HEK293T (cell line): ENCODE measurements around the gene TMCO4.

Source experiments
- BHLHE40 ChIP-seq: fragments of 450-650 bp; IDR thresholded peaks from 2 replicates; pipeline ENCODE4 v1.6.1; 2016; ENCODE audit warnings: mild to moderate bottlenecking, moderate library complexity, borderline replicate concordance
- CTBP1 ChIP-seq: fragments of 450-650 bp; IDR thresholded peaks from 2 replicates; pipeline ENCODE4 v1.6.1; 2016; ENCODE audit warnings: borderline replicate concordance
- ELF4 ChIP-seq: fragments of 450-650 bp; IDR thresholded peaks from 2 replicates; pipeline ENCODE4 v1.6.1; 2017; ENCODE audit warnings: antibody characterized with exemption
- FOXA1 ChIP-seq: fragments of 450-650 bp; IDR thresholded peaks from 2 replicates; pipeline ENCODE4 v1.6.1; 2016; ENCODE audit warnings: mild to moderate bottlenecking
- FOXK2 ChIP-seq: fragments of 450-650 bp; IDR thresholded peaks from 2 replicates; pipeline ENCODE4 v1.6.1; 2016; ENCODE audit warnings: mild to moderate bottlenecking
- FOXM1 ChIP-seq: fragments of 450-650 bp; IDR thresholded peaks from 2 replicates; pipeline ENCODE4 v1.6.1; 2017; ENCODE audit warnings: mild to moderate bottlenecking, borderline replicate concordance
- HDGF ChIP-seq: fragments of 450-650 bp; IDR thresholded peaks from 2 replicates; pipeline ENCODE4 v1.6.1; 2017; ENCODE audit warnings: antibody characterized with exemption, borderline replicate concordance
- NFRKB ChIP-seq: fragments of 450-650 bp; IDR thresholded peaks from 2 replicates; pipeline ENCODE4 v1.6.1; 2016; ENCODE audit warnings: mild to moderate bottlenecking, moderate library complexity
- PKNOX1 ChIP-seq: fragments of 450-650 bp; IDR thresholded peaks from 2 replicates; pipeline ENCODE4 v1.6.1; 2016
- SP1 ChIP-seq: fragments of 450-650 bp; IDR thresholded peaks from 2 replicates; pipeline ENCODE4 v1.6.1; 2017
- SUZ12 ChIP-seq: fragments of 450-650 bp; IDR thresholded peaks from 2 replicates; pipeline ENCODE4 v1.6.1; 2016; ENCODE audit warnings: mild to moderate bottlenecking
- TARDBP ChIP-seq: fragments of 450-650 bp; IDR thresholded peaks from 2 replicates; pipeline ENCODE4 v1.6.1; 2016
- ZNF384 ChIP-seq: fragments of 450-650 bp; IDR thresholded peaks from 2 replicates; pipeline ENCODE4 v1.6.1; 2016

- TF ChIP-seq FOXA1 (no peak), PKNOX1 (no peak), ELF4 (no peak), TARDBP (no peak), FOXM1 (no peak), BHLHE40 (no peak), FOXK2 (no peak), HDGF (no peak), CTBP1 (no peak), SP1 (no peak), SUZ12 (no peak), ZNF384 (no peak), NFRKB (no peak)
Measured at GRCh38 chr1:19765623-19766022, 34.1 kb downstream of the TMCO4 start.
